PFSK-1 (cell line): ENCODE data around the gene PIAS3.

Experiments
- FOXP2 ChIP-seq: optimal IDR thresholded peaks from 2 replicates; pipeline ENCODE3; 2011; ENCODE audit warnings: borderline replicate concordance, control low read depth, inconsistent platforms; ENCODE audit not compliant: insufficient read depth; ENCODE audit errors: extremely low read length, extremely low read depth
- REST ChIP-seq, 2 experiments: IDR thresholded peaks; 2 replicates each; pipeline versions ENCODE4 v1.6.1 to v1.8.0; 2011 to 2012; ENCODE audit warnings: low read depth in 2 of 2, low read length in 2 of 2, control low read depth in 1 of 2, inconsistent platforms in 1 of 2, mild to moderate bottlenecking in 1 of 2, moderate library complexity in 1 of 2; ENCODE audit not compliant: insufficient read depth in 1 of 2
- TAF1 ChIP-seq: IDR thresholded peaks from 2 replicates; pipeline ENCODE4 v1.6.1; 2012; ENCODE audit warnings: low read length, control low read depth, borderline replicate concordance; ENCODE audit not compliant: insufficient read depth

GRCh38 chr1:145898756-145899155 lies 39.9 kb upstream of the PIAS3 start:
- TF ChIP-seq TAF1: no peak
- TF ChIP-seq REST (IDR thresholded peaks at IDR 0.05; ENCODE audit: insufficient read depth in 1 of 2, low read depth in 2 of 2, low read length in 2 of 2): no peak
- TF ChIP-seq FOXP2: no peak
